Muscle layer of colon (tissue), 2 donors: Measurements from ENCODE around the gene CASQ2.

Experiments used
- H3K27ac ChIP-seq: one replicate; pipeline ENCODE4 v1.7.0; 2013; ENCODE audit warnings: low read depth, mild to moderate bottlenecking, low read length, moderate library complexity
- H3K27me3 ChIP-seq, 2 donors: one replicate each; pipeline ENCODE4 v1.7.0; 2013; ENCODE audit warnings: low read length in 2 of 2, mild to moderate bottlenecking in 2 of 2; ENCODE audit not compliant: insufficient read depth in 2 of 2, control insufficient read depth in 1 of 2
- H3K36me3 ChIP-seq: one replicate; pipeline ENCODE4 v1.7.0; 2013; ENCODE audit warnings: mild to moderate bottlenecking, low read length; ENCODE audit not compliant: insufficient read depth
- H3K4me1 ChIP-seq: one replicate; pipeline ENCODE4 v1.7.0; 2013; ENCODE audit warnings: mild to moderate bottlenecking, low read length; ENCODE audit not compliant: insufficient read depth
- H3K4me3 ChIP-seq, 2 donors: one replicate each; pipeline ENCODE4 v1.7.0; 2013; ENCODE audit warnings: low read length in 2 of 2, low read depth in 1 of 2, mild to moderate bottlenecking in 1 of 2, moderate library complexity in 1 of 2
- H3K9ac ChIP-seq: one replicate; pipeline ENCODE4 v1.7.0; 2013; ENCODE audit warnings: low read length
- H3K9me3 ChIP-seq: one replicate; pipeline ENCODE4 v1.7.0; 2013; ENCODE audit warnings: mild to moderate bottlenecking, low read length
- donor health status: abdominal sarcoma.
- donor health status: Adenocarcinoma of cecum.

Gene CASQ2

DNA sequence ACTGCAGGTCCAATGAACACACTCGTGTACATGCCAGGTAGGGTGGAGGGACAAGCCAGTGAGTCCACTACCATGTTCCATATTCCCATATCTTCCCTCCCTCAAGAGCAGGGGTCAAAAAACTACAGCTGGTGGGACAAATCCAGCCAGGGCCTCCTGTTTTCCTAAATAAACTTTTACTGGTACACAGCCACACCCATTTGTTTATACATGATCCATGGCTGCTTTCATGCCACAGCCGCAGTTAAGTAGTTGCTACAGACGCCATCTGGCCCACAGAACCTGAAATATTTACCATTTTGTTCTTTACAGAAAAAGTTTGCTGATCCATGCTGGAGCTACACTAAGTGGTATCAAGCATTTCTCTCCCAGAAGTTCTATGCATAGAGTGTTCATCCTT is 42.4 kb downstream of the CASQ2 start:
- no peaks in the 10 kb centered on the region for H3K27me3 ChIP-seq
- no peak overlapping the region for H3K4me3 ChIP-seq
- no peak overlapping the region for H3K27ac ChIP-seq
- peaks cover 4% of the 10 kb centered on the region for H3K36me3 ChIP-seq
- no peaks in the 10 kb centered on the region for H3K4me1 ChIP-seq
- no peaks in the 10 kb centered on the region for H3K9me3 ChIP-seq
- no peak overlapping the region for H3K9ac ChIP-seq

- Histone ChIP-seq H3K27ac (no peak overlapping the region), H3K9ac (no peak overlapping the region)
Observed at GRCh38 chr1:115725600-115725999, 42.9 kb downstream of the CASQ2 start.

GRCh38 chr1:115723756-115724155 is 44.8 kb downstream of the CASQ2 start:
- H3K4me3 ChIP-seq, result no peak overlapping the region
- H3K36me3 ChIP-seq, result no peaks in the 10 kb centered on the region
- H3K9ac ChIP-seq, result no peak overlapping the region
- H3K27ac ChIP-seq, result no peak overlapping the region
- H3K4me1 ChIP-seq, result no peaks in the 10 kb centered on the region
- H3K27me3 ChIP-seq, result no peaks in the 10 kb centered on the region
- H3K9me3 ChIP-seq, result no peaks in the 10 kb centered on the region

More at GRCh38 chr1:115725600-115725999, 42.9 kb downstream of the CASQ2 start:
- Histone ChIP-seq H3K4me1 (no peaks in the 10 kb centered on the region), H3K9me3 (no peaks in the 10 kb centered on the region), H3K4me3 (no peak overlapping the region), H3K27me3 (no peaks in the 10 kb centered on the region), H3K36me3 (peaks cover under 1% of the 10 kb centered on the region)

GRCh38 chr1:115722221-115722620 is 46.3 kb downstream of the CASQ2 start:
- H3K4me3 ChIP-seq, result no peak overlapping the region
- H3K9me3 ChIP-seq, result no peaks in the 10 kb centered on the region
- no peak overlapping the region for H3K9ac ChIP-seq
- no peaks in the 10 kb centered on the region for H3K27me3 ChIP-seq
- H3K4me1 ChIP-seq, result no peaks in the 10 kb centered on the region
- H3K36me3 ChIP-seq, result no peaks in the 10 kb centered on the region
- no peak overlapping the region for H3K27ac ChIP-seq

- H3K4me1 ChIP-seq, result no peaks in the 10 kb centered on the region
- no peaks in the 10 kb centered on the region for H3K27me3 ChIP-seq
- no peak overlapping the region for H3K4me3 ChIP-seq
- H3K9ac ChIP-seq, result no peak overlapping the region
- H3K36me3 ChIP-seq, result no peaks in the 10 kb centered on the region
- no peaks in the 10 kb centered on the region for H3K9me3 ChIP-seq
- no peak overlapping the region for H3K27ac ChIP-seq
Observed at GRCh38 chr1:115719285-115719684, 49.2 kb downstream of the CASQ2 start.

DNA sequence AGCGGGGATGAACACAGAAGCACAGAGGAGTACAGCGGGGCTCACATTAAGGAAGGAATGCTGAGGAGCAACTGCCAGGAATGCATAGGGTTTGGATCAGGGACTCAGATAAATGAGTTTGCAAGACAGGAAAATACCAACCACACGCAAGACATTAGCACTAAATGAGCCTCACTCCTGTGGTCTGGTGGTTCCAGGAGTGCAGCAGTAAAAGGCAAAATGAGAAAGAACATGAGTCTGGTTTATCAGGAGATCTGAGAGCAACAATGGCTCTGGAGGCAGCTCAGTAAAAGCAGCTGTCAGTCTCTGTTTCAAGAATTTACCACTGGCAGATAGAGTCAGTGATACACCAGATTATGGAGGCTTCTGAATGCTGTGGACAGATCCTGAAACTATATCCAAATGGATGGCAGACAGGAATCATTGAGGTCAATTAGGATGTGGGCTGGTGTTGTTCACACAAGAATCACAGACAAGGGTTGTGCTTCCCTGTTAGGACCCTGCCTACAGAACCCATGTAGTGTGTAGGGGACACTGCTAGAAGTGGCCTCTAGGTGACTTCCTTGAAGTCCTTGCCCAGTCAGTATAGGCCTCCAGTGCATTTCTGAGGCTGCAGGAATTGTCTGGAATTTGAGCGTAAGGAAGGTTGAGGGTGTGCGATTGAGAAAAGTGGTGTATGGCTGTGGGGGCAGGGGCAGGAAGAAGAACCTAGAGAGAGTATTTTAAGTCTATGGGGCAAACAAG is 50.3 kb downstream of the CASQ2 start:
- Histone ChIP-seq H3K27ac (no peak overlapping the region), H3K36me3 (no peaks in the 10 kb centered on the region), H3K4me3 (no peak overlapping the region)

GRCh38 chr1:115717541-115717940 is 51.0 kb downstream of the CASQ2 start:
- H3K9me3 ChIP-seq, result no peaks in the 10 kb centered on the region
- H3K27me3 ChIP-seq, result no peaks in the 10 kb centered on the region
- H3K9ac ChIP-seq, result no peak overlapping the region
- no peak overlapping the region for H3K4me3 ChIP-seq
- no peaks in the 10 kb centered on the region for H3K36me3 ChIP-seq
- H3K4me1 ChIP-seq, result no peaks in the 10 kb centered on the region
- H3K27ac ChIP-seq, result no peak overlapping the region

More for the DNA sequence above, 50.3 kb downstream of the CASQ2 start:
- Histone ChIP-seq H3K9me3 (no peaks in the 10 kb centered on the region), H3K9ac (no peak overlapping the region), H3K4me1 (no peaks in the 10 kb centered on the region), H3K27me3 (no peaks in the 10 kb centered on the region)

DNA sequence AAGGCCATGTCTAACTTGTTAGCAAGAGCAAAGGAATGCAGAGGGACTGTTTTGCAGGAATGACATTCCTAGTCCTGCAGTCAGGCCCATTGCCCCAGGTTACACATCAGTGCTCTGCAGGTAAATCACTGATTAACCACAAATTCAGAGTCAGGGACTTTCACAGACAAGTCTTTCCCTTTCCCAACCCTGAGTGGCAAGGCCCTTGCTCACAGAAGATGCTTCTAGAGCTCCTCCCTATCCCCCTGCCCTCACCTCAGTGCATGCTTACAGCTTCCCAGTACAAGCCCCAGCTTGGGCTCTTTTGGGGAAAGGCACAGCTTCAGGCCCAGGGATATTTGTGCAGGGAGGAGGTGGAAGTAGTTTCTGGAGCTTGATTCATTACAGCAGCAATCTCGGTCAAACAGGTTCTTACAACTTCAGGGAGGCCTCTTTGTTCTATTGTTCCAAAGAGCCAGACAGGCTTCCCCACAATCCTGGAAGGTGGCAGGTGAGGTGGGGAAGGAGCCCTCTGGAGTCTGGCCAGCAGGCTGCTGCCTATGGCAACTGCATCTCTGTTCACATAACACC is 53.9 kb downstream of the CASQ2 start:
- no peaks in the 10 kb centered on the region for H3K36me3 ChIP-seq
- no peaks in the 10 kb centered on the region for H3K4me1 ChIP-seq
- H3K9ac ChIP-seq, result no peak overlapping the region
- no peaks in the 10 kb centered on the region for H3K9me3 ChIP-seq
- H3K27ac ChIP-seq, result no peak overlapping the region
- no peak overlapping the region for H3K4me3 ChIP-seq
- H3K27me3 ChIP-seq, result no peaks in the 10 kb centered on the region

GRCh38 chr1:115713906-115714305 is 54.6 kb downstream of the CASQ2 start:
- Histone ChIP-seq H3K36me3 (no peaks in the 10 kb centered on the region), H3K27ac (no peak overlapping the region), H3K9me3 (no peaks in the 10 kb centered on the region), H3K9ac (no peak overlapping the region), H3K4me3 (no peak overlapping the region), H3K27me3 (no peaks in the 10 kb centered on the region), H3K4me1 (no peaks in the 10 kb centered on the region)

DNA sequence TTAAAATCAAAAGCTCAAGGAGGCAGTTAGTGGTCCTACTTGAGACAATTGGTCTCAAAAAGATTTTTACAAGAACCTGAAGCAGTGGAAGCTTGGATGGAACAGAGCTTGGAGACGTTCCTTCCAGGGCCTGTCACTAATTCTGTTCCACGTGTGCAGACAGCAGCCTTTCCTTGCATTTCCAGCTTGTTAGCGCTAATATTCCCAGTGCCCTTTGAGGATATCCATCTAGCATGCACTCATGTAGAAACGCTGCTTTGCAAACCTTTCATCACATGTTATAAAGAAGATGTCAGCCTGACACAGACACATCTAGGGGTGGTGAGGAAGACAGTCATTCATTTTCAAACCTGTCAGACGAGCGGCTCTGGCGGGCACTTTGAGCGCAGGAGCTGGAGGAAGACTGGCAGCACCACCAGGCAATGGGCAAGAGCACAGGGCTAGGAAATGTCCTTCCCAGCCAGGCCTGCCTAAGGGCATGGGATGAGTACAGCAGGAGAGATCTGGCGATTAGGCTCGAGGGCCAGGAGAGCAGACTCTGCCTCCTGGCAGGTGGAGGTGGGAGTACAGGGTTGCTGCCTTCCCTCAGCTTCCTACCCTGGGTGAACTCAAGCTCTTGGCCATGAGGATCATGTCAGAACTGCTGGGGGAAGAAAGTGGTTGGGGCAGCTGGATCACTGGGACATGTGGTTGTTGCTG is 55.5 kb downstream of the CASQ2 start:
- no peaks in the 10 kb centered on the region for H3K4me1 ChIP-seq
- H3K27ac ChIP-seq, result no peak overlapping the region
- H3K27me3 ChIP-seq, result no peaks in the 10 kb centered on the region
- no peaks in the 10 kb centered on the region for H3K9me3 ChIP-seq
- no peak overlapping the region for H3K9ac ChIP-seq
- H3K4me3 ChIP-seq, result no peak overlapping the region
- no peaks in the 10 kb centered on the region for H3K36me3 ChIP-seq

DNA sequence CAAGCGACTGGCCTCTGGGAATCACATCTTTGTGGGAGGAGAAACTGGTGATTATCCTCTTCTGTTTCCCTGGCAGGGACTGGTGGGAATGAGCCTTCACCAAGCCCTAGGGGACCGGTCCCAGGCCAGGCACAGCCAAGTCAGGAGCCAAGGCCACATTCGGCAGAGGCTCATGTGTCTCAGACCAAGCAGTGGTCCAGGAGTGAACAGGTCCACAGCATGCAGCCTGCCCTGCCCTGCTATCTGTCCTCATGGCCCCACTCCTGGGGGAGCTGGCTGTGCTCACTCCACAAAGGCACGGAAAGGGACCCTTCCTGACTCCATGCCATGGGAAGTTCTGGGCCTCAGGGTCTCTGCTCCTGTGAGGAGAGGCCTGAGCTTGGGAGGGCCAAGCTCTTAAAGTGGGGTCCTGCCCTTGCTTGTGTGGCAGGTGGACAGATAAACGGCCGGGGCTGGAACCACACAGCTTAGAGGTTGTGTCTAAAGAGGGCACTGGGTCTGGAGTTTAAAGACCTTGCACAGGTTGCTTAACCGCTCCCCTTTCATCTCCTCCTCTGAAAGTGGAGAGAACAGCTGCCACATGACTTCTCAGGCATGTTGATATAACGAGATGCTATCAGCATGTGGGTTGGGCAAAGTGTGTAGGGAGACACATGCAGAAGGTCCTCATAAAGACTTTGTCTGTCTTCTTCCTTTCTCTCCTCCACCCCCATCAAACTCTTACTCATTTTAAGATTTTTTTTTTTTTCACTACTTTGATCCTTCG is 57.5 kb downstream of the CASQ2 start:
- H3K27ac ChIP-seq, result no peak overlapping the region
- H3K9ac ChIP-seq, result no peak overlapping the region
- no peaks in the 10 kb centered on the region for H3K27me3 ChIP-seq
- no peaks in the 10 kb centered on the region for H3K36me3 ChIP-seq
- H3K9me3 ChIP-seq, result no peaks in the 10 kb centered on the region
- H3K4me1 ChIP-seq, result no peaks in the 10 kb centered on the region
- H3K4me3 ChIP-seq, result no peak overlapping the region
